ENCODE measurements around the gene BCR. TPM values are rescaled to one million over a fixed set of nuclear protein-coding genes. Genes with fewer than 3 reads are reported as not detected.

BCR gene
- total and polyA plus RNA-seq, 2 of the 13 experiments (the other 11 are each of a cell fraction or from before 2014, with no cell fraction given), result 19.9 to 33.6 TPM

DNA sequence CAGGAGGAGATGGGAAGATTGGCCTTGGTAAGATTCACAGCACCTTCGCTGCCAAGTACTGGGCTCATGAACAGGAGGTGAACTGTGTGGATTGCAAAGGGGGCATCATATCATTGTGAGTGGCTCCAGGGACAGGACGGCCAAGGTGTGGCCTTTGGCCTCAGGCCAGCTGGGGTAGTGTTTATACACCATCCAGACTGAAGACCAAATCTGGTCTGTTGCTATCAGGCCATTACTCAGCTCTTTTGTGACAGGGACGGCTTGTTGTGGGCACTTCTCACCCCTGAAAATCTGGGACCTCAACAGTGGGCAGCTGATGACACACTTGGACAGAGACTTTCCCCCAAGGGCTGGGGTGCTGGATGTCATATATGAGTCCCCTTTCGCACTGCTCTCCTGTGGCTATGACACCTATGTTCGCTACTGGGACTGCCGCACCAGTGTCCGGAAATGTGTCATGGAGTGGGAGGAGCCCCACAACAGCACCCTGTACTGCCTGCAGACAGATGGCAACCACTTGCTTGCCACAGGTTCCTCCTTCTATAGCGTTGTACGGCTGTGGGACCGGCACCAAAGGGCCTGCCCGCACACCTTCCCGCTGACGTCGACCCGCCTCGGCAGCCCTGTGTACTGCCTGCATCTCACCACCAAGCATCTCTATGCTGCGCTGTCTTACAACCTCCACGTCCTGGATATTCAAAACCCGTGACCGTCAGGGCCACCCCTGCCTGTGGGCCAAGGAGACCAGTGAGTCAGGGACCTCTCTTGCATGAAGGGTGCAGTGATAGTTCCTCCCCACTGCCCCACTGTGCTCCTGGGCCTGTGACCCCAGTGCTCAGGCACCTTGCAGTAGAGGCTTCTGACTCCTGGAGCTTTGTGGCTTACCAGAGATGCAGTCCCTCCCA lies 83.6 kb downstream of the BCR start (continued):
- TF ChIP-seq, protein P1, sequence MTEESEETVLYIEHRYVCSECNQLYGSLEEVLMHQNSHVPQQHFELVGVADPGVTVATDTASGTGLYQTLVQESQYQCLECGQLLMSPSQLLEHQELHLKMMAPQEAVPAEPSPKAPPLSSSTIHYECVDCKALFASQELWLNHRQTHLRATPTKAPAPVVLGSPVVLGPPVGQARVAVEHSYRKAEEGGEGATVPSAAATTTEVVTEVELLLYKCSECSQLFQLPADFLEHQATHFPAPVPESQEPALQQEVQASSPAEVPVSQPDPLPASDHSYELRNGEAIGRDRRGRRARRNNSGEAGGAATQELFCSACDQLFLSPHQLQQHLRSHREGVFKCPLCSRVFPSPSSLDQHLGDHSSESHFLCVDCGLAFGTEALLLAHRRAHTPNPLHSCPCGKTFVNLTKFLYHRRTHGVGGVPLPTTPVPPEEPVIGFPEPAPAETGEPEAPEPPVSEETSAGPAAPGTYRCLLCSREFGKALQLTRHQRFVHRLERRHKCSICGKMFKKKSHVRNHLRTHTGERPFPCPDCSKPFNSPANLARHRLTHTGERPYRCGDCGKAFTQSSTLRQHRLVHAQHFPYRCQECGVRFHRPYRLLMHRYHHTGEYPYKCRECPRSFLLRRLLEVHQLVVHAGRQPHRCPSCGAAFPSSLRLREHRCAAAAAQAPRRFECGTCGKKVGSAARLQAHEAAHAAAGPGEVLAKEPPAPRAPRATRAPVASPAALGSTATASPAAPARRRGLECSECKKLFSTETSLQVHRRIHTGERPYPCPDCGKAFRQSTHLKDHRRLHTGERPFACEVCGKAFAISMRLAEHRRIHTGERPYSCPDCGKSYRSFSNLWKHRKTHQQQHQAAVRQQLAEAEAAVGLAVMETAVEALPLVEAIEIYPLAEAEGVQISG (CRISPR knock-in tag; IDR thresholded peaks at IDR 0.05), result no peak
- TF ChIP-seq, protein P2, sequence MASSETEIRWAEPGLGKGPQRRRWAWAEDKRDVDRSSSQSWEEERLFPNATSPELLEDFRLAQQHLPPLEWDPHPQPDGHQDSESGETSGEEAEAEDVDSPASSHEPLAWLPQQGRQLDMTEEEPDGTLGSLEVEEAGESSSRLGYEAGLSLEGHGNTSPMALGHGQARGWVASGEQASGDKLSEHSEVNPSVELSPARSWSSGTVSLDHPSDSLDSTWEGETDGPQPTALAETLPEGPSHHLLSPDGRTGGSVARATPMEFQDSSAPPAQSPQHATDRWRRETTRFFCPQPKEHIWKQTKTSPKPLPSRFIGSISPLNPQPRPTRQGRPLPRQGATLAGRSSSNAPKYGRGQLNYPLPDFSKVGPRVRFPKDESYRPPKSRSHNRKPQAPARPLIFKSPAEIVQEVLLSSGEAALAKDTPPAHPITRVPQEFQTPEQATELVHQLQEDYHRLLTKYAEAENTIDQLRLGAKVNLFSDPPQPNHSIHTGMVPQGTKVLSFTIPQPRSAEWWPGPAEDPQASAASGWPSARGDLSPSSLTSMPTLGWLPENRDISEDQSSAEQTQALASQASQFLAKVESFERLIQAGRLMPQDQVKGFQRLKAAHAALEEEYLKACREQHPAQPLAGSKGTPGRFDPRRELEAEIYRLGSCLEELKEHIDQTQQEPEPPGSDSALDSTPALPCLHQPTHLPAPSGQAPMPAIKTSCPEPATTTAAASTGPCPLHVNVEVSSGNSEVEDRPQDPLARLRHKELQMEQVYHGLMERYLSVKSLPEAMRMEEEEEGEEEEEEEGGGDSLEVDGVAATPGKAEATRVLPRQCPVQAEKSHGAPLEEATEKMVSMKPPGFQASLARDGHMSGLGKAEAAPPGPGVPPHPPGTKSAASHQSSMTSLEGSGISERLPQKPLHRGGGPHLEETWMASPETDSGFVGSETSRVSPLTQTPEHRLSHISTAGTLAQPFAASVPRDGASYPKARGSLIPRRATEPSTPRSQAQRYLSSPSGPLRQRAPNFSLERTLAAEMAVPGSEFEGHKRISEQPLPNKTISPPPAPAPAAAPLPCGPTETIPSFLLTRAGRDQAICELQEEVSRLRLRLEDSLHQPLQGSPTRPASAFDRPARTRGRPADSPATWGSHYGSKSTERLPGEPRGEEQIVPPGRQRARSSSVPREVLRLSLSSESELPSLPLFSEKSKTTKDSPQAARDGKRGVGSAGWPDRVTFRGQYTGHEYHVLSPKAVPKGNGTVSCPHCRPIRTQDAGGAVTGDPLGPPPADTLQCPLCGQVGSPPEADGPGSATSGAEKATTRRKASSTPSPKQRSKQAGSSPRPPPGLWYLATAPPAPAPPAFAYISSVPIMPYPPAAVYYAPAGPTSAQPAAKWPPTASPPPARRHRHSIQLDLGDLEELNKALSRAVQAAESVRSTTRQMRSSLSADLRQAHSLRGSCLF (CRISPR knock-in tag; IDR thresholded peaks at IDR 0.05; ENCODE audit: borderline replicate concordance), result no peak
- no peak for TF ChIP-seq ZNF570 (CRISPR knock-in tag; IDR thresholded peaks at IDR 0.05; ENCODE audit: borderline replicate concordance)
